NB4 (cell line): ENCODE data around the gene CCL18.

ENCODE experiments used
- DNase-seq: peaks from one replicate; pipeline ENCODE4 v3.0.0; 2010; ENCODE audit warnings: low read depth
- H3K4me3 ChIP-seq: one replicate; pipeline ENCODE4 v1.5.1; 2011; ENCODE audit warnings: mild to moderate bottlenecking, low read depth, low read length, moderate library complexity
- CTCF ChIP-seq: IDR thresholded peaks from one replicate; pipeline ENCODE4 v1.5.1; 2012; ENCODE audit warnings: low read depth, low read length
- MAX ChIP-seq: IDR thresholded peaks from 2 replicates; pipeline ENCODE4 v1.6.1; 2011; ENCODE audit warnings: low read depth, low read length
- MYC ChIP-seq: IDR thresholded peaks from 2 replicates; pipeline ENCODE4 v1.6.1; 2011; ENCODE audit warnings: low read depth, low read length
- POLR2A ChIP-seq: IDR thresholded peaks from 2 replicates; pipeline ENCODE4 v1.6.1; 2011; ENCODE audit warnings: mild to moderate bottlenecking; ENCODE audit not compliant: insufficient read length; ENCODE audit errors: extremely low read depth

Gene CCL18

GRCh38 chr17:36048066-36048465, 16.0 kb upstream of the CCL18 start:
- no peak for DNase-seq

GRCh38 chr17:36049643-36050042, 14.4 kb upstream of the CCL18 start:
- DNase-seq, result no peak
- TF ChIP-seq MAX (no peak), CTCF (no peak)

More at GRCh38 chr17:36048066-36048465, 16.0 kb upstream of the CCL18 start:
- TF ChIP-seq POLR2A (no peak), CTCF (no peak), MYC (no peak), MAX (no peak)
- no peak overlapping the region for H3K4me3 ChIP-seq

GRCh38 chr17:36055171-36055570, 8.9 kb upstream of the CCL18 start:
- no peak for DNase-seq
- H3K4me3 ChIP-seq, result no peak overlapping the region
- TF ChIP-seq MAX, result no peak
- TF ChIP-seq CTCF, result no peak
- no peak for TF ChIP-seq POLR2A
- TF ChIP-seq MYC, result no peak

More at GRCh38 chr17:36049643-36050042, 14.4 kb upstream of the CCL18 start:
- H3K4me3 ChIP-seq, result no peak overlapping the region

- TF ChIP-seq MYC (no peak), POLR2A (no peak), MAX (no peak), CTCF (no peak)
- H3K4me3 ChIP-seq, result no peak overlapping the region
- DNase-seq, result no peak
These were observed 8.1 kb upstream of the CCL18 start for GRCh38 chr17:36055921-36056520.

GRCh38 chr17:36057911-36058310, 6.2 kb upstream of the CCL18 start:
- no peak for DNase-seq
- TF ChIP-seq CTCF (no peak), POLR2A (no peak), MYC (no peak), MAX (no peak)
- H3K4me3 ChIP-seq, result no peak overlapping the region

- TF ChIP-seq MAX, result no peak
- TF ChIP-seq POLR2A, result no peak
- TF ChIP-seq CTCF, result no peak
- no peak for TF ChIP-seq MYC
- DNase-seq, result no peak
- H3K4me3 ChIP-seq, result no peak overlapping the region
These were observed 4.7 kb upstream of the CCL18 start for GRCh38 chr17:36059406-36059805.
